ACHN (cell line): ENCODE data around the gene PDCD1.
"Not testable (repeated sequence)": the region's sequence is repeated elsewhere in the genome, so short reads cannot be mapped to it uniquely, and the experiment has no call there.

Experiments used
- DNase-seq: peaks from one replicate; pipeline ENCODE4 v3.0.0-alpha.2; 2015
- in situ Hi-C: cut with HindIII; loops from 2 replicates; pipeline ENCODE4 v1.10.0; 2017; ENCODE audit warnings: low sequenced_read_pairs, low pct_ligation_motif_present, low pct_unique_long_range_greater_than_20kb

Gene PDCD1

DNA sequence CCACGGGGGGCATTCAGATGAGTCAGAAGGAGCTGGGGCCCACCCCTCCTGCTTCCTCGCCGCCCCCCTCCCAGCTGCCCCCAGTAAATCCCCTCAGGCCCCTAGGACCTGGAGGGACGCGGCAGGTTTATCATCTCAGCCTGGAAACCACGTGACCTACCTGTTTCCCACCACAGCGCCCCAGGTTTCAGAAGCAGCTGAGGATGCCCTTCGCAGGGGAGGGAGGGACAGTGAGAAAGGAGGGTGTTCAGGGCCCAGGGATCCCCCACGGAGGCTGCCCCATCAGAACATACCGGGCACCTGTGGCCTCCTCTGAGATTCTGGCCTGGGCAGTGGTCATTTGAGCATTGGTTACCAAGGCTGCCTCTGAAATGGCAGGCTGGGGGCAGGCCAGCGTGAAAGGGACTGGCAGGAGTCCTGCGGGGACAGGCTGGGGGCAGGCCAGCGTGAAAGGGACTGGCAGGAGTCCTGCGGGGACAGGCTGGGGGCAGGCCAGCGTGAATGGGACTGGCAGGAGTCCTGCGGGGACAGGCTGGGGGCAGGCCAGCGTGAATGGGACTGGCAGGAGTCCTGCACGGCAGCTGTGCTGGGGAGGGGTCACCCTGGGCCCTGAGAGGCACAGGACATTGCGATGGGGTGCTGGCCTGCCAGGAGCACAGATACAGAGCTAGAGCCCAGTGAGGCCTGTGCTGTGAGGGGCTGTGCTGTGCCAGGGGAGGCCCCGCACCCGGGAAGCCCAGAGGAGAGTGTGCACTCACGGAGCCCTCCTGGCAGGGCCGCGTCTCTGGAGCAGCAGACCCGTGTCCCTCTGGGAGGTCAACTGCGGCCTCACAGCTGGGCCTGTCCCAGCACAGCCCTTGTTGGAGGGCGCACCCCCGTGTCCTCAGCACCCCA, 48.1 kb downstream of the PDCD1 start:
- DNase-seq = no peak
- in situ Hi-C loops = no loop called here

DNA sequence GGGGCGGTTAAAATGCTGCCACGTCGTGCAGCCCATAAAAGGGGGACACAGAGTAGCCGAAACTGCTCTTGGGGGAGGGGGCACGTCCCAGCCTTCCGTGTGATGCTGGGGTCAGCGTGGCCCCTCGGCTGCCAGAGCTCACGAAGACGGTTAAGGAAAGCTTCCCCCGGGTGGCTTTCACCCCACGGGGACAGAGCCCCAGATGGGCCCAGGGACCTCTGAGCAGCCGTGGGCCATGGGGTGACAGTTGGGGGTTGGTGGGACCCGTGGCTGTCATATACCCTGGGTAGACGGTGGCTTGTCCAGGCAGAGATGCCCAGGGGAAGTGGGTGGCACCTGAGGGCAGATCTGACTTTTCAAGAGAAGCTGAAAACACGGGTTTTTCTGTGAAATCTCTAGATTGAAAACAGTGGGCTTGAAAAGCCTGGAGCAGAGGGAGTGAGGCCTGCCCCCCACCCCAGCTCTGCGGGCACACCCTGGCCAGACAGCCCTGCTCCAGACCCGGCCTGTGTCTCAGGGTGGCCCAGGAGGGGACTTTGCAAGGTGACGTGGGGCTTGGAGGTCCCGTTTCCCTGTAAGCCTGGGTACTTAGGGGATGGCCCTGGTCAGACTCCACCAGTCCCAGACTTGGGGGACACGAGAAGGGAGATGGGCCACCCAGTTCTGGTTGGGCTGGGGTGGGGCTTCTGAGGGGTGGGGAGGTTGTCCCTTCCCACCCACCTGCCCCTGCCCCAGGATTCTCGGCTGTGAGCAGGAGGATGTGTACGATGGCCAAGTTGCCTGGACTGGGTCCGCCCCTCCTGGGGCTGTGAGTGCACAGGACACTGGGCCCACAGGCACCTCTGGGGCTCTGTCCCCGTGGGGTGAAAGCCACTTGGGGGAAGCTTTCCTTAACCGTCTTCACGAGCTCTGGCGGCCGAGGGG, 49.0 kb downstream of the PDCD1 start:
- in situ Hi-C loops = no loop called here

DNA sequence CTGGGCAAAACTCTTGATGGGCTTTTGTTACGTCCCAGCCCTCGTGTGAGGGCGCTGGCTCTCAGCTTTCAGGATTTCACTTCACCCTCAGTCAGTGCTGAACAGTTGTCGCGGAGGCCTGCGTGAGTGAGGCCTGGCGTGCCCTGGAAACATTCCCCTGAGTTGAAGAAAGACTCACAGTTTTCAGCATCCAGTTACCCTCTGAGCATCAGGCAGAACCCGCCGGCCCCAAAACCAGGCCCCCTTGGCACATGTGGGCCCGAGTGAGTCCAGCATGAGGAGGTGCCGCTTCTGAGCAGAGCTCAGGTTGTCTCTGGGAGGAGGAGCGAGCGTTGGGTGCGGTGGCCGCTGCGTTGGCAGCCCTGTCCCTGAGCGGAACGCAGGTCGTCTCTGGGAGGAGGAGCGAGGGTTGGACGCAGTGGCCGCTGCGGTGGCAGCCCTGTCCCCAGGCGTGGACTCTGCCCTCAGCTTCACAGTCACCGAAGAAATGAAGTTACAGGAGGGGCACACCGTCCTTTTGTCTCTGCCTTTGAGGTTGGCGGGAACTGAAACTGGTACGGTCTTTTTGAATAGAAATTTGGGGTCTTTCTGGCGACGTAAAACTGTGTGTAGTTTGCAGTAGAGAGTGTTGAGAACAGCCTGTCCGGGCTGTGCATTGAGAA, 49.8 kb downstream of the PDCD1 start, which contains the start of gene NEU4:
NEU4 (plus strand) TSS at position 473 of the 662 bp plus-strand sequence. CDS start 5,292 bp downstream, outside the sequence.
- no peak for DNase-seq

More for the DNA sequence above, 49.0 kb downstream of the PDCD1 start:
- no peak for DNase-seq

DNA sequence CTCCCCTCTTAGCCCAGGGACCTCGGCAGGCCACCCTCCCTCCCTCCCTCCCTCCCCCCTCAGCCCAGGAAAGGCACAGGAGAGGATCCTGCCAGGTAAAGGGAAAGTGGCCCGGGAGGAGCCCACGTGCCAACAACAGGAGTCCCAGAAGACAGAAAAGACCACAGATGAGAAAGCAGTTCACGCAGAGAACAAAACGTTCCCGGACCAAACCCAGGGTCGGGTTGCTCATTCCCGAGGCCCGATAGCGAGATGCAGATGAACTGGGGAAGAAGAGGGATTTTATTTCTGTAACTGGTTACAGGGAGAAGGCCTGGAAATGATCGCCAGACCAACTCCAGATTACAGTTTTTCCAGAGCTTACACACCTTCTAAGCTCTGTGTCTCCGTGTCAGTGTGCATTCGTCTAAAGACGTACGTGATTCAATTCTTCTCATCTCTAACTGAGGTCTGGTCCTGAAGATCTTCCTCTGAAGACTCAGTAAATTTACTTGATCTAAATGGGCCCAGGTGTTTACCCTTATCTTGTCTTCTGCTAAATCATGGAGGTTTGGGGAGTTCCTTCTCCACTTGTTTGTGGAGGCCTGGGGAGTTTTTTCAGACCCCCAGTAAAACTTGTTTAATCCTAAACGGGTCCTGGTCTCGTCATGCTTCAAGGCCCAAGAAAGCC, 50.5 kb downstream of the PDCD1 start:
- DNase-seq = no peak
- in situ Hi-C loops = no loop called here

More for the DNA sequence above, 49.8 kb downstream of the PDCD1 start, which contains the start of gene NEU4:
- in situ Hi-C loops = no loop called here

DNA sequence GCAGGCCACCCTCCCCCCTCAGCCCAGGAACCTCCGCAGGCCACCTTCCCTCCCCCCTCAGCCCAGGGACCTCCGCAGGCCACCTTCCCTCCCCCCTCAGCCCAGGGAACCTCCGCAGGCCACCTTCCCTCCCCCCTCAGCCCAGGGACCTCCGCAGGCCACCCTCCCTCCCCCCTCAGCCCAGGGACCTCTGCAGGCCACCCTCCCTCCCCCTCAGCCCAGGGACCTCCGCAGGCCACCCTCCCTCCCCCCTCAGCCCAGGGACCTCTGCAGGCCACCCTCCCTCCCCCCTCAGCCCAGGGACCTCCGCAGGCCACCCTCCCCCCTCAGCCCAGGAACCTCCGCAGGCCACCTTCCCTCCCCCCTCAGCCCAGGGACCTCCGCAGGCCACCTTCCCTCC, 52.5 kb downstream of the PDCD1 start:
- DNase-seq, in situ Hi-C loops: not testable (repeated sequence)

DNA sequence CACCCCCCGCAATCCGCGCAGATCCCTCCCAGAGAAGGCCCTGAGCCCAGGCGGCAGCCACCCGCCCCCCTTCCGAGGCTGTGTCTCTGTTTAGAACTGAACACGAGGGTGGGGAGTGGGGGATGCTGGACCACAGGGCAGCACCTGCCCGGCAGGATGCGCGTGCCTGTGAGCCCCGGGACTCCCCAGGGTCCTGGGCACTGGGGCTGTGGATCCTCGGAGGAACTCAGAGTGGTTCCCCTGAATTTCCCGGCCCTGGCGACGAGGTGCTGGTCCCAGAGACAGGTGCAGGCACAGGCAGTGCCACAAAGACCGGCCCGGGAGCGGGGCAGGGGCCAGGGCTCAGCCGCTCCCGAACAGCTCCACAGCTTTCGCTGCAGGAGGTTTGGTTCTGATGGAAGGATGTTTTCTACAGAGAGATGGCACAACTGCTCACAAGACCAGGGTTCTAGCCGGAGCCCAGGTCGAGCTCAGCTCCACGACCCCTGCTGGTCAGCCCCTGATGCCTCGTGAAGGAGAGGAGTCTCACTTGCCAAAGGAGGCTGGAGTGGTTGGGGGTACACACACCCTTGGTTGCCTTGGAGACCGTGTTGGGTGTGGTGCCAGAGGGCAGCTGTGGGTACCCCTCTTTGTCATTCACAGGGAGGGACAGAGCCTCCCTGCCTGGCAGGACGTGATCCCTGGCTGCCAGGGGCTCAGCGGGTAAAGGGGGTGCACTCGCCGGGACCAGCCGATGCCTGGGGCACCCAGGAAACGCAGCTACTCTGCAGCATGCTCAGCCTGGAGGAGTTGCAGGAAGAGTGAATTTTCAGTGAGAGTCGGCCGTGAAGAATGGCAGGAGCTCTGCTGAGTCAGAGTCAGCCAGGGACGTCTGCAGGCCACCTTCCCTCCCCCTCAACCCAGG, 54.1 kb downstream of the PDCD1 start:
- in situ Hi-C loops = no loop called here
- no peak for DNase-seq

DNA sequence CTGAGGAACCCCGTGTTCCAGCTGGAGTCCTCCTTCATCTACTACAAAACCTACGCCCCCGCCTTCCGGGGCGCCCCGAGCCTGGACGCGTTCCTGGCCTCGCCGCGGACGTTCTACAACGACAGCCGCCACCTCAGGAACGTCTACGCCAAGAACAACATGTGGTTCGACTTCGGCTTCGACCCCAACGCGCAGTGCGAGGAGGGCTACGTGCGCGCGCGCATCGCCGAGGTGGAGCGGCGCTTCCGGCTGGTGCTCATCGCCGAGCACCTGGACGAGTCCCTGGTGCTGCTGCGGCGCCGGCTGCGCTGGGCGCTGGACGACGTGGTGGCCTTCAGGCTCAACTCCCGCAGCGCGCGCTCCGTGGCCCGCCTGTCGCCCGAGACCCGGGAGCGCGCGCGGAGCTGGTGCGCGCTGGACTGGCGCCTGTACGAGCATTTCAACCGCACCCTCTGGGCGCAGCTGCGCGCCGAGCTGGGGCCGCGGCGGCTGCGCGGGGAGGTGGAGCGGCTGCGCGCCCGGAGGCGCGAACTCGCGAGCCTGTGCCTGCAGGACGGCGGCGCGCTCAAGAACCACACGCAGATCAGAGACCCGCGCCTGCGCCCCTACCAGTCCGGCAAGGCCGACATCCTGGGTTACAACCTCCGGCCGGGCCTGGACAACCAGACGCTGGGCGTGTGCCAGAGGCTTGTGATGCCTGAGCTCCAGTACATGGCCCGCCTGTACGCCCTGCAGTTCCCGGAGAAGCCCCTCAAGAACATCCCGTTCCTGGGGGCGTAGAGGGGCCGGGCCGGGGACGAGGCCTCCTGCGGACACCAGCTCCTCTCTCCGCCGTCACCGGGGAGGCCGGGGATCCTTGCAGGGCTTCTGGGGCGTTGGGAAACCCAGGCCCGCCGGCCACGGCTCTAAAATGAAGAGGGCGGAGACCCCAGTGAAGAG, 55.0 kb downstream of the PDCD1 start:
- in situ Hi-C loops = no loop called here
- DNase-seq = peak; percentile 25

DNA sequence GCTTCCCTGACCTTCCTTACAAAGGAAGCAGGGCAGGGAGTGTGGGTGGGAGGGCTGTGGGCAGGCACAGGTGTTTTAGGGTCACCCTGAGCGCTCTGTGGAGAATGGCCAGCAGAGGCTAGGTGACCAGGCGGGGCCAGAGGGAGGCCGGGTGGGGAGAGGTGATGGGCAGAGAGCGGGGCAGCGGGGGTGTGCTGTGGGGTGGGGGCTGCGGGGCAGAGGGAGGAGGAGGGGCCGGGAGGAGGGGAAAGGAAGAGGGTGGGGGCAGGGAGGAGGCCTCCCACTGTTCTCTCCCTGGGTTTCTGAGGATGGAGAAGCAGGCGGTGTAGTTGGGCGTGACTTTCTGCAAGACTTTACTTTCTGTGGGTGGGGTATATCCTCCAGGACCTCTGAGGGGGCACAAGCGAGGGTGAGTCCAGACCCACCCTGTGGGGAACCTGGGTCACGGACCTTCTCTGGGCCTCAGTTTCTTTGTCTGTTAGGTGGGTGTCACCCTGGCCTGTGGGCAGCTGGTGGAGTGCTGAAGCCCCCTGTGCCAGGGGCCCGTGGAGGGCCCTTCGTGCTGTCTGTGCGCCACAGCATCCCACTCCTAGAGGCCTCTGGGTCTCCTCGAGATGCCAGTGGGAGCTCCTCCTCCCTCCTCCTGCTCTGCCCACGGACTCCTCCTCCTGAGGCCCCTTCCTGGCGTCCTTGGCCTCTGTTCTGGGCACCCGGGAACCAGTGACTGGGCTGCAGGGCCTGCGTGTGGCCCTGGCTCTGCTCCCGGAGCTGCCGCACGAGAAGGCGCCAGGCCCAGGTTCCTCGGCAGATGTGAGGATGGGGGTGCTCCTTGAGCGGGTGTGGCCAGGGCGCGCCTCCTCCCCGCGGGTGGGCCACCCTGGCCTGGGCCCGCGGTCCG, 56.0 kb downstream of the PDCD1 start:
- no peak for DNase-seq
- in situ Hi-C loops = no loop called here

DNA sequence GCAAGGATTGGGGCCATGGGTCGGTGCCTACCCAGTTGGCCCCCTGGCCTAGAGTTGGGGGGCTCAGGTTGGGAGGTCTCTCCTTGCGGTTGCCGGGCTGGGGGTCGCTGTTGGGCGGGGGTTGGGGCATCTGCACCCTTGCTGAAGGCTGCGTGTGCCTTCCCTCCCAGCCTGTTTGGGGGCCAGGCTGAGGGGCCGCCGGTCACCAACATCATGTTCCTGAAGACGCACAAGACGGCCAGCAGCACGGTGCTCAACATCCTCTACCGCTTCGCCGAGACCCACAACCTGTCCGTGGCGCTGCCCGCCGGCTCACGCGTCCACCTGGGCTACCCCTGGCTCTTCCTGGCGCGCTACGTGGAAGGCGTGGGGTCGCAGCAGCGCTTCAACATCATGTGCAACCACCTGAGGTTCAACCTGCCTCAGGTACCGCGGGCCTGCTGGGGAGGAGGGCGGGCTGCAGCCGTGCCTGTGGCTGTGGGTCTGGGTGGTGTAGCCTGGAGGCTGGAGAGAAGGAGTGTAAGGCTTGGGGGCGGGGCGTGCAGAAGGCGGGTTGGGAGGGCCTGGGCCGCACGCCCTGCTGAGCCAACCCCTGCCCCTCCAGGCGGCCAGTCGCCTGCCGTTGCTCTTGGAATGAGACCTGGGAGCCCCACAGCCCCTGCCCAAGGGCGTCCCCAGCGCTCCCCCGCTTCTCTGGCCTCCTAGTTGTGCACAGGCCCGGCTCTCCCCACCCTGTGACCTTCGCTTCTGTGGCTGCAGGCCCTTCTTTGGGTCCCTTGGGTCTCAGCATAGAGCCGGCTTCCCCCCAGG, 56.9 kb downstream of the PDCD1 start:
- in situ Hi-C loops = no loop called here
- DNase-seq = no peak

DNA sequence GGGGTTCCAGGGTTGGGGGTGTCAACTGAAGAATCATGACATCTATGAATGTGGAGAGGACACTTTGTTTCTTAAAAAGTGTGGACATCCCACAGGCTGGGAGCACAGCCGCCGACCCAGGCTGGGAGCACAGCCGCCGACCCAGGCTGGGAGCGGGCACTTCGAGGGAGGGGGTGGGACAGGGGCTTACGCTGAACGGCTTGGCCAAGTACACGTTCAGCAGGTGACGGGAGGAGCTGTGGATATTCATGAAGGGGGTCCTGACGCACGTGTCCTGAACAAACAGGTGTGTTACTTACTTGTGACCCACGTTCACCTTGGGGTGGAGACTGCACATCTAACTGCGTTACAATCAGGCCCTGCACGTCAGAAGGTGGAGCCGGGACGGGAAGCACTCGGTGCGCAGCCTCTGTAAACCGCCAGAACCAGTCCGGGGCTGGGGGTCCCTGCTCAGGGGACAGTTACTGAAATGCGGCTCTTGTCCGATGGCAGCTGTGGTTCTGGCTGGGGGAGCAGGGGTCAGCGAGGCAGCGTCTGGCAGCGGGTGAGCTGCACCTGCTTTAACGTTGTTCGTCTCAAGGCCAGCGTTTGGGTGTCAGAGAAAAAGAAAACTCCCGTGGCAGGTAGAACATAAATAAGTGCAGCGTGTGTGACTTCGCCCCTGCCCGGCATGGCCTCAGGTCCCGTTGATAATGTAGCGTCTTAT, 58.3 kb downstream of the PDCD1 start:
- DNase-seq, in situ Hi-C loops: not testable (repeated sequence)
